GM15510 (cell line): ENCODE data around the gene ARHGAP15.

Source experiments
- POLR2A ChIP-seq: IDR thresholded peaks from 3 replicates; pipeline ENCODE4 v1.6.1; 2011; ENCODE audit warnings: borderline replicate concordance; ENCODE audit not compliant: insufficient read length; ENCODE audit errors: extremely low read depth

Gene ARHGAP15

GRCh38 chr2:143158098-143158497, 28.9 kb downstream of the ARHGAP15 start:
- TF ChIP-seq POLR2A, result no peak

- no peak for TF ChIP-seq POLR2A
Observed at GRCh38 chr2:143158551-143159485, 29.6 kb downstream of the ARHGAP15 start.

GRCh38 chr2:143159486-143159840, 30.2 kb downstream of the ARHGAP15 start:
- no peak for TF ChIP-seq POLR2A

GRCh38 chr2:143160732-143161707, 31.8 kb downstream of the ARHGAP15 start:
- TF ChIP-seq POLR2A, result no peak

GRCh38 chr2:143162123-143162837, 33.1 kb downstream of the ARHGAP15 start:
- TF ChIP-seq POLR2A, result no peak

- no peak for TF ChIP-seq POLR2A
Observed at GRCh38 chr2:143162997-143163396, 33.8 kb downstream of the ARHGAP15 start.

- no peak for TF ChIP-seq POLR2A
Observed at GRCh38 chr2:143163499-143163898, 34.3 kb downstream of the ARHGAP15 start.

GRCh38 chr2:143165291-143165690, 36.1 kb downstream of the ARHGAP15 start:
- TF ChIP-seq POLR2A, result no peak

- no peak for TF ChIP-seq POLR2A
Observed at GRCh38 chr2:143169105-143169504, 39.9 kb downstream of the ARHGAP15 start.

GRCh38 chr2:143171817-143172216, 42.6 kb downstream of the ARHGAP15 start:
- no peak for TF ChIP-seq POLR2A

GRCh38 chr2:143175438-143175837, 46.2 kb downstream of the ARHGAP15 start:
- TF ChIP-seq POLR2A, result no peak

GRCh38 chr2:143176606-143177005, 47.4 kb downstream of the ARHGAP15 start:
- no peak for TF ChIP-seq POLR2A

GRCh38 chr2:143177096-143177786, 48.0 kb downstream of the ARHGAP15 start:
- no peak for TF ChIP-seq POLR2A

- no peak for TF ChIP-seq POLR2A
Observed at GRCh38 chr2:143181494-143181893, 52.3 kb downstream of the ARHGAP15 start.
